ENCODE measurements around the gene MAPKAP1. TPM values are rescaled to one million over a fixed set of nuclear protein-coding genes. Genes with fewer than 3 reads are reported as not detected.
A peak's percentile ranks its signal among the peaks of the same experiment; 100 is the strongest.

The MAPKAP1 gene
- total RNA-seq, 1 donor from 2014 or later: 116 TPM

DNA sequence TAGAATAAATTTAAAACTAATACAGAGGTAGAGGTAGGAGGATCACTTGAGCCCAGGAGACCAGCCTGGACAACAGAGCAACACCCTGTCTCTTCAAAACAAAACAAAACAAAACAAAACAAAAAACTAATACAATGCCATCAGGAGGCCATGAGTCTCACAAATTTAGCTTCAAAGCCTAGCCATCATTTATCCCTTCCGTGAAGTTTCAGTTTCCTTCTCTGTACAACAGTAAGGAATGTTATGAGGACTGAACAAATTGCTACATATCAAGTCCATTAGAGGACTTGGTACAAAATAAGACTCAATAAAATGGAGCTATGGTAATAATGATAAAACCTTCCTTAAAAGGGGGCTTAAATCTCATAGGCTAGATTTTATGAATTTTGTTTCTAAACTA is 60.8 kb downstream of the MAPKAP1 start:
- DNase-seq (ENCODE audit: low read depth): no peak

DNA sequence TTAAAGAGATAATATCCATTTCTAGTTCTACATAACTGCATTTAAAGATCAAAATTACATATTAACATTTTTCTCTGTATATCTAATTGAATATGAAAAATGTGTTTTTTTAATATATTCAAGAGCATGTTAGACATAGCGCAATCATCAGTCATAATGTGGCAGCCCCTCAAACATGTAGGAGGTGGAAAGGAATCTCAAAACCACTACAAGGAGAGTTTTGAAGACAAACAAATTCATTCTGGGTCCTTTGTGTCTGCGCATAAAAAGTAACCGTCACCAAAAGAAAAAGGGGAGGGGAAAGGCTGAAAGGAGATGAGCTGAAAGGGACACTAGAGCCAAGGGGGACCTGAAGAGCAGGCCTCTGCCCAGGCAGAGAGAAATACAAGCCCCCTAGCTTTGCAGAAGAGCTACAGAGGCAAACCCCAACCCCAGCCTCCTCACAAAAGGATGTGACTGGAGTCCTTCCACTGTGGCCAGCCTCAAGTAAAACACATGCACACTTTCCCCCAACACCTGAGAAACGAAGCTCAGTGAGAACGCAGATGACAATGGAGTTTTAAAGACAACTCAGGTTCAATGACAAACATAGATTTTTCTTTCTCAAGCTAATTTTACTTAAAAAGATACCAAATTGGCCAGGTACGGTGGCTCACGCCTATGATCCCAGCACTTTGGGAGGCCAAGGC is 62.0 kb downstream of the MAPKAP1 start:
- no peak for DNase-seq (ENCODE audit: low read depth)

DNA sequence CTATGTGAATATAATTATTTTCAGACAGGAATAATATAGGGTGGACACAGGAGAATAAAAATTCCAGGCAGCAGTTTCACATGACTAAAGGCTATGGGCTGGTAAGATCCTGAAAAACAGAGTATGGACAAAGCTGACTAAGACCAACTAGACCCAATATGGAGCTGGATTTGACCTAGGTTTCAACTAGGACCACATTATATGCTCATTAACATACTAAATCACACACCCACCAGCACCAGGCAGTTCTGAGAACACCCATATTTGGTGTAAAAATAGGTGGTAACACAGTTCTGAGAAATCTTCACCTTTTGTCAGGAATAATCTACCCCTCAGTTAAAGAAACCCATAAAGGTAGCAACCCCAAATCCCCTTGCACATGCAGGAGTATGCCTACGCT is 64.7 kb downstream of the MAPKAP1 start:
- no peak for DNase-seq (ENCODE audit: low read depth)

DNA sequence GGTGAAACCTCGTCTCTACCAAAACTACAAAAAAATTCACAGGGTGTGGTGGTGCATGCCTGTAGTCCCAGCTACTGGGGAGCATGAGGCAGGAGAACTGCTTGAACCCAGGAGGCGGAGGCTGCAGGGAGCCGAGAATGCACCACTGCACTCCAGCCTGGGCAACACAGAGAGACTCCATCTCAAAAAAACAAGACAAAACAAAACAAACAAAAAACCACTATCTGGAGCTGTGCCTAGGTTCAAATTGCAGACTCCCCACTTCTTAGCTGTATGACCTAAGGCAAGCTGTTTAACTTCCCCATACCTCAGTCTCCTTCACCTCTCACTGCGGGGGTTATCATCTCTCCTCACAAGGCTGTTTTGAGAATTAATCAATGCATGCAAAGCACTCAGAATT is 68.0 kb downstream of the MAPKAP1 start:
- DNase-seq (ENCODE audit: low read depth): no peak

DNA sequence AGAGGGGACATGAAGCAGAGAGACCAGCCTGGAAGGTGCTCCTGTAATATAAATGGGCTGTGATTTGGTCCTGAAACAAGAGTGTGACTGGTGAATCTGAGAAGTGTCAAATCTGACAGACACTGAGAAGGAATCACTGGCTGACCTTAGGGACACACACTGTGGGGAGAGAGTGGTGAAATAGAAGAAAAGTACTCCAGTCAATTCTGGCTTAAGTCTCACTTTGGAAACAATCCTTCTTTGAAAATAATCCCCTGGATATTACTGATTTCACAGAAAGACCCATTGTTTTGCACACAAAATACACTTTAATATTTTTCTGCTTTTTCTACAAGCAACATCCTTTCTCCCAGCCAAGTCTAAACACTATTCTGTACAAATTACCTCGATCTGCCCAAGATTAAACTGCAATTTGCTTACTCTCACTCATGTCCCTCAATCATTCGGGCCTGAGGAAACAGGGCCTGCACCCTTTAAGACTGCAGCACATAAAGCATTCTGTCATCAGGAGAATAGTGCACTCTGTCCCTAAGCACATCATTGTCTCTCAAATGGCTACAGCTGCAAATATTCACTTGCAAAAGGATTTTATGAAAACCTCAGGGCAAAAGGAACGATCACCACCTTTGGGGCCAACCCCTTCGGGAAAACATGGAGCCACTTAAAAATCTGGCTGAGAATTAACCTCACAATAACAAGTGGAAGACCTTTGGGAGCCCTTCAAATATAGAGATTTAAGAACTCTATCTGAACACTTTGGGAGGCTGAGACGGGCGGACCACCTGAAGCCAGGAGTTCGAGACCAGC is 68.6 kb downstream of the MAPKAP1 start:
- DNase-seq (ENCODE audit: low read depth): no peak

DNA sequence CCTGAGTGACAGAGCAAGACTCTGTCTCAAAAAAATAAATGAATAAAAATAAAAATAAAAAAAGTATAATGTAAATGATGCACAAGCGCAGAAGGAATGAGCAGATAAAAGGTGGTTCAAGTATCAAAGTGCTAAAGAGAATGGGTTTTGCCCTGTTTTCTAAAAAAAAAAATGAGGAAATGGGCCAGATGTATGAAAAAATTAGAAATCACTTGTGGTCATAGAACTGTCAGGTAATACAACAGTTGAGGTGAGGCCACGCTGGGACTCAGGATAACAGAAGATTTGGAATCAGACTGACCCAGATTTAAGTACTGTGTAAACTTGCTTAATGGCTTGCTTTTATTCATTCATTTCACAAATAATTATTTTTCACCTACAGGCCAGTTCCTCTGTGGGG is 69.8 kb downstream of the MAPKAP1 start:
- DNase-seq (ENCODE audit: low read depth): no peak

DNA sequence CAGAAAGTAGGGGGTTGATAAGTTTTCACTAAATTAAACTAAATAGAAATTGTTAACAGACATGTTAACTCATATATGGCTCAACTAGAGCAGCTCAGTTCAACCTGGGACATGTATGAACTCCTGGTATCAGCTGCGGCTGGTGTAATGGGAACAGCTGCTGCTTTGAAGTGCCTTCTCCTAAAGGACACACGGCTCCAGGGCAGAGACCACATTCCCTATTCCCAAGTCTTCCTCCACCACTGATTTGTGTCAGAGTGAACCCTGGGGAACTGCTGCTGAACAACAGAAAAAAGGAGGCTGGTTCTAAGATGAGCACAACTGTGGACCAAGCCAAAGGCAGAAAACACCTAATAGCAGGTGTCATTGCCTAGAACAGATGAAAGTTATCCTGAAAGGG is 71.1 kb downstream of the MAPKAP1 start:
- peak; percentile 63 for DNase-seq (ENCODE audit: low read depth)

DNA sequence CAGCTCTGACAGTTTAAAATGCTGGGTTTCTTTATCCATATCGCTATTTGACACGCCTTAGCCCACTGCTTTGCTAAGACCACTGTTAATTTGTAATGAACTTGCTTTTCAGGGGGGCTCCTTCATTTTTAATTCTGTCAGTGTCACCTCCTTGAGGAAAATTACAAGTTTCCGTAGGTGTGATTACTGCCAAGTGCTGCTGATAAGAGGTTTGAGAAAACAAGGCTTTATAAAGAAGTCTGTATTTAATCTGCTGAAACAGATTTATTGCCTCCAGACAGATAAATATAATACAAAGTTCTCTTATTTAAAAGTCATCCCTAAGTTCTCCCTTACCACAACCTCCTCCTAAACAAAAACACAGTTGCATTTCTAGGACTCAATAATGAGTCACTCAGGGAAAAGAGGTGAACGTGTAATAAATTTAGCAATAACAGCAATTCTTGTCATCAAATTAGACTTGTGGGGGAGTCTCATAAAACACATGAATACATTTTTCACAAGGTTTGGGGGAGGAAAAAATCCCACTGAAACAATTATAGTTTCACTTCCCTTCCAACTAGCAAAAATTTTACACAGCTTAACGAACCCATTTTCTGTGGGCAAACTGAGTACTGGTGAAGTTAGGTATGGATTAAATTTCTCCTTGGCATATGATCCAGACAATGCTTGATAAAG is 72.8 kb downstream of the MAPKAP1 start:
- DNase-seq (ENCODE audit: low read depth): no peak

DNA sequence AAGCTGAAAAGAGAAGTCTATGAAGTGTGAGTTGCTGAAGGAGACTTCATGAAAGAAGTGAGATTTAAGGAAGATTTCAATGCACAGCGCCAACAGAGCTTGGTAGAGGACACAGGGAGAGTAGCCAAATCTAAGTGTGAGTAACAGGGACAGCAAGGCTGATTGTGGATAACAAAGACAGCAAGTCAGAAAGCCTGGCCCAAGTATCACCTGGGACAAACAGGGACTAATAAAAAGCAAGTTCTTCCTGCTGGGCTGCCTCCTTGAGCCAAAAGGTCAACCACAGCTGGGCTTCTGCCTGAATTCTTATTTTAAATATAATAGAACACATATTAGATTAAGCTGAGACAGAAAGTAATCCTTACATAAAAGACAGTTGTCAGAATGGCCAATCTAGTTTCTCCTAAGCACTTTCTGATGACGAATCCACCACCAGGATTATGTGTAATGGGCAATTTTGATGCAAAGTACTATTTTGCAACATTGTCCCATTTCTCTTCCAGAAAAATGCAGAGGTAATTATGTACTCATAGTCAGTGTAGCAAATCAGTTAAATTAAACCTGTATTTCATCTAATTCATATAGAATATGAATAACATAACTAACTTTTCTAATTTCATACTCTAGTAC is 73.8 kb downstream of the MAPKAP1 start:
- no peak for DNase-seq (ENCODE audit: low read depth)

DNA sequence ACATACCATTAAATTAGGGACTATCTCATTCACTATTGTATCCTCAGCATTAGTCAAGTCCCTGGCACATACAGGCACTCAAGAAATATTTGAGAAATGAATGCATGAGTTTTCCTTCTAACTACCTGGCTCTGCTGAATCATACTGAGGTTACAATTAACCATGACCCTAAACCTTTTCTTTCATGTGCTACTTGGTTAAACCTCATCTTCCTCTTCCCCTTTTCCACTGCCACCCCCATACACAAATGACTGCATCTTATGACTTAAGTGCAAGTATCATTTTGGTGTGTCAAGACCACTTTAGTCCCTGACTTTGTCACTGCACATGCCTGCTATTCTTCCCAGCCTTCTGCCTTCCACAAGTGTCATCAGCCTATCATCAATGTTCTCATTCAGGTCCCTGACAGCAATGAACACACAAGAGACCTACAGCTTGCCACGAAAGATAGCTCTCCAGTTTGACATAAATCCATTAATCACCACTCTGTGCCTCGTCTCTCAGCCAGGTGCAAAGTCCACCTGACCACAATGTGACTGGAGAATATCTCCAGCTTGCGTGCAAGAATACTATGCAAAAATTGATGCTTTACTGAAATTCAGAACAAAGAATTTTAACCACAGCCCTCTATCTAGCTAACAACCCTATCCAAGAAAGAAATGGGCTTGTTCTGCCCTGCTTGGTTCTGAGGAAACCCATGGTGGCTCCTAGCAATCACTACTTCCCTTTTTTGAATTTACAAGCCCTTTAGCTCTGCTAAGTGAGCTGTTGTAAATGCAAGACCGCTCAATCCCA is 74.5 kb downstream of the MAPKAP1 start:
- DNase-seq (ENCODE audit: low read depth): no peak

DNA sequence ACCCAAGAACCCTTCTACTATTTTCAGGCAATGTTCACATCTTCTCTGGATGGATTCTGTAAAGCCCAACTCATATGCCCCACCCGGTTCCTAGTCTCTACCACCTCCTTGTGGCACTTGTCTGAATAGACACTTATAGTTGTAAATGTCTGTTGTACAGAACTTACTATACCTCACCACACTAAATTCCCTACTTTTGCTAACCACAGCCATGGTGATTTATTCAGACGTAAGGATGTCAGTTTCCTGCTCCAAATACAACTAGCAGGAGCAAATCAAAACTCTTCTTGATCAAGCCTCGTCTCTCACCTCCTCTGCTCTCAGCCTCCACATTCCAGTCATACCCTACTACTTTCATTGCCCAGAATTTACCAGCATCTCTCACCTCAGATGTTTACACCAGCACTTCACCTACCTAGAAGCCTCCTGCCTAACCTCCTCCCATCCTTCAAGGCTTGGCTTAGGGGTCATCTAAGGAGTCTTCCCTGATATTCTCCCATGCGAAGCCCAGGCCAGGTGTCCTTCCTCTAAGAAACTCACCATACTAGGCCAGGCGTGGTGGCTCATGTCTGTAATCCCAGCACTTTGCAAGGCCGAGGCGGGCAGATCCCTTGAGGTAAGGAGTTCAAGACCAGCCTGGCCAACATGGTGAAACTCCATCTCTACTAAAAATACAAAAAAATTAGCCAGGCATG is 75.5 kb downstream of the MAPKAP1 start:
- peak; percentile 46 for DNase-seq (ENCODE audit: low read depth)

DNA sequence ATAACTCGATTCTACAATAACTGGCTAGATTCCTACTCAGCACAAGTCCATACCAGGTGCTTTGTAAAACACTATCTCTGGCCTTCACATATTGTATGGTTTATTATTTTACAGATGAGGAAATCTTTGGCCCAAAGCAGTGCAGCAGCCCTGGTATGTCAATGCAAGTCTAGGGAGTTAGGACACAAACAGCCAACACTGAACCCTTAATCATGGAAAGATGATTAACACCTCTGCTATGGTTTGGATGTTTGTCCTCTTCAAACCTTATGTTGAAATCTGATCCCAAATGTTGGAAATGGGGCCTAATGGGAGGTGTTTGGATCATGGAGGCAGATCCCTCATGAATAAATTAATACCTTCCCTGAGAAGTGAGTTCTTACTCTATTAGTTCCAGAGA is 76.6 kb downstream of the MAPKAP1 start:
- DNase-seq (ENCODE audit: low read depth): no peak

DNA sequence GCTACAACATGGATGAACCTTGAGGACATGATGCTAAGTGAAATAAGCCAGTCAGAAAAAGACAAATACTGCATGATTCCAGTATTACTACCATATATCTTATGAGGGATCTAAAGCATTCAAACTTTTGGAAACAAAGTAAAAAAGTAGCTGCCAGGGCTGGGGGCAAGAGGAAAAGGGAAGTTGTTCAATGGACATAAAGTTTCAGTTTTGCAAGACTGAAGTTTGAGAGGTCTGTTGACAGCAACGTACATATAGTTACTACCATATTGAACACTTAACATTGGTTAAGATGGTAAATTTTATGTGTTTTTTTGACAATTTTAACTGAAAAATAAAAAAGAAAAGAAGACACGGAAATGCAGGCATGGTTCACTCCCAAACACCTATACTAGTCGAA is 77.6 kb downstream of the MAPKAP1 start:
- no peak for DNase-seq (ENCODE audit: low read depth)

DNA sequence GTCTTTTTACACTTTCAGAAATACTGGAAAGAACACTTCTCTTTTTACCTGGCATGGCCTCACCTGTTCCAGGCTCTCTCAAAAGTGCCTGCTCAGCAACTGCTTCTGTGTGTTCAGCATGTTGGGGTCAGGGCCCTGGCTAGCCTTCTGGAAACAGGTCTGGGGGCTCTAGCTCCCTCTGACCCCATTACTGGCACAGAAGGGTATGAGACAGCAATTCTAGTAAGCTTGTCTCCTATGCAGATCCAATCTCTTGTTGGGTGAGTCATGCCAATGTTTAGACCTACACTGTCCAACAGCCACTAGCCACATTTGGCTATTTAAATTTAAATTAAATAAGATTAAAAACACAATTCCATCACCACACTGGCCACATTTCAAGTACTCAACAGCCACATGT is 80.8 kb downstream of the MAPKAP1 start:
- no peak for DNase-seq (ENCODE audit: low read depth)

DNA sequence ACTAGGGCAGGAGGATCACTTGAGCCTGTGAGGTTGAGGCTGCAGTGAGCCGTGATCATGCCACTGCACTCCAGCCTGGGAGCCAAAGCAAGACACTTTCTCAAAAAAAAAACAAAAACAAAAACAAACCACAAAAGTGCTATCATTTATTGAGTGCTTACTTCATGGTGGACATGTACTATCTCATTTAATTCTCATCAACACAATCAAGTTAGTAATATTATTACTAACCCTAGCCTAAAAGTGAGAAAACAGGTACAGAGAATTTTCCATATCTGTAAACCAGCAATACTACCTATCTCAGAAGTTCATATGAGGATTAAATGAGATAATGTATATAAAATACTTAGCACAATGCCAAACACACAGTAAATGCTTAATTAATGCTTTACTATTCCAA is 85.8 kb downstream of the MAPKAP1 start:
- DNase-seq (ENCODE audit: low read depth): no peak

DNA sequence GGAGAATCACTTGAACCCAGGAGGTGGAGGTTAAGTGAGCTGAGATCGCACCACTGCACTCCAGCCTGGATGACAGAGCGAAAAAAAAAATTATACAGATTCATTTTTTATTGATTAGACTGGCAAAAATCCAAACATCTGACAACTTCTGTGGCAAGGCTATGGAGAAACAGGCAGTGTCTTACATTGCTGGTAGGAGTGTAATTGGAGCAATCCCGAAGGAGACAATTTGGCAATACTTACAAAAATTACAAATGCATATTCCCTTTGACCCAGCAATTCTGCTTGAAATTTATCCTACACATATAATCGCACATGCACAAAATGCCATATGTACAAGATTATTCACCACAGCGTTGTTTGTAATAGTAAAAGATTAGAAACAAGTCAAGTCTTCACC is 86.8 kb downstream of the MAPKAP1 start:
- no peak for DNase-seq (ENCODE audit: low read depth)

DNA sequence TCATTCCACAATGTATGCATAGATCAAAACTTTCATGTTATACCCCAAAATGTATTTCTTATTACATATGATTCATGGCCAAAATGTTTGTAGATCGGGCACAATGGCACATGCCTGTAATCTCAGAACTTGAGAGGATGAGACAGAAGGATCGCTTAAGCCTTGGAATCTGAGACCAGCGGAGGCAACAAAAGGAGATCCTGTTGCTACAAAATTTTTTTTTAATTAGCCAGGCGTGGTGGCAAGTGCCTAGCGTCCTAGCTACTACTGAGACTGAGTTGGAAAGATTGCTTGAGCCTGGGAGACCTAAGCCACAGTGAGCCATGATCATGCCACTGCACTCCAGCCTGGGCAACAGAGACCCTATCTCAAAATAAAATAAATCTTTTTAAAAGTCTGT is 89.9 kb downstream of the MAPKAP1 start:
- DNase-seq (ENCODE audit: low read depth): peak; percentile 35

DNA sequence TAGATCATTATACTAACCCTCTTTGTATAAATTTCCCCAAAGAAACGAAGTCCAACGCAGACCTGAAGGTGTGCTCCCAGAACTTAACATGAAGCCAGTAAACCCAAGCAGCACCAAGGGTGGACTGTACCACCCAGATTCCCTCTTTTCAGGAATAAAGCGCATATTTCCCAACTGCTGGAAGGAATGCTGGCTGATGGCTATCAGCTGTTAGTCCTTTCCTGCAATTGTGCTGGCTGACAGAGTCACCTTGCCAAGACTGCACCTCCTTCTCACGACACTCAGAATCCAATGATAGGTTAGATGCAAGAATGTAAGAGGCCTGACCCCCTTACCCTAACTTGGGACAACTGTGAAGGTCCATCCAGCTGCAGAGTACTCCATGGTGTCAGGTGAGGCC is 93.9 kb downstream of the MAPKAP1 start:
- no peak for DNase-seq (ENCODE audit: low read depth)

DNA sequence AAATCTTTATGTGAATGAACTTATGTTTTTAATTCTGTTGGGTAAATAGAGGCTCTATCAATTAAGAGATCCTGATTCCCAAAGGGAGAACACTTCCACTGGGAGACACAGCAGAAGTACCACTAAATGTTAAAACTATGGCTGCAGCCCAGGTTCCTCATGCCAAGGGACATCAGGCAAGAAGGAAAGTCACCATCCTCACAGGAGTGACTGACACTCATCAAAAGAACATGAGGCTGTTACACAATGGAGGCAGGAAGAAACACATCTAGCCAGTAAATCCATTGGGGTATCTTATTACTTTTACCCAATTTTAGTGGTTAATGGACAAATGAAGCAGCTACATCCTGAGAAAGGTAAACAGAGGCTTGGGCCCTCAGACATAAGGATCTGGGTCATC is 94.4 kb downstream of the MAPKAP1 start:
- no peak for DNase-seq (ENCODE audit: low read depth)

DNA sequence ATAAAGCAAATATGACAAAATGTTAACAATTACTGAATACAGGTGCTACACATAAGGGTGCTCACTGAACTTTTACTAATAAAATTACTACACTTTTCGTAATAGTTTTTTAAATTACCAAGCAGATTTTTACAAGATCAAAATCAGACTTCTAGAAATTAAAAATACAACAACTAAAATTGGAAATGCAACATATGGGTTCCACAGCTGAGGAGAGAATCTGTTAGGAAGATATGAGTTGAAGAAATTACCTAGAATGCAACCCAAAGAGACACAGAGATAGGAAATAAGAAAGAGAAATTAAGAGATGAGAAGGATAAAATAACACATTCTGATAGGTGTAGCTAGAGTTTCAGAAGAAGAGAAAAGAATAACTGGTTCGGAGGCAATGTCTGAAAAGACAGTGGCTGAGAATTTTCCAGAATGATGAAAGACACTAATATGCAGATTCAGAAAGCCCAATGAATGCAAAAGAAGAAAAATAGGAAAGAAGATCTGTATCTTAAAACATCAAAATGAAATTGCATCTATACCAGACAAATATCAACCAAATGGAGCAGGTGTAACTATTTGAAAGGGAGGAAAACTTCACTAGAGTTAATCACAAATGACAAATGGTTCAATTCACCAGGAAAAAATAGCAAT is 95.8 kb downstream of the MAPKAP1 start:
- no peak for DNase-seq (ENCODE audit: low read depth)

All from myocyte (in vitro differentiated cells).